Skeletal muscle tissue (tissue), 4 donors: ENCODE results near the gene CHRNA1. TPM values are rescaled to one million over a fixed set of nuclear protein-coding genes. Genes with fewer than 3 reads are reported as not detected.

Source experiments
- H3K27ac ChIP-seq: one replicate; pipeline ENCODE4 v1.7.0; 2013; ENCODE audit warnings: mild to moderate bottlenecking, low read depth, low read length, inconsistent platforms
- H3K27me3 ChIP-seq, 3 donors: one replicate each; pipeline ENCODE4 v1.7.0; 2013; ENCODE audit warnings: low read length in 3 of 3; ENCODE audit not compliant: control insufficient read depth in 3 of 3, insufficient read depth in 3 of 3
- H3K36me3 ChIP-seq, 3 donors: one replicate each; pipeline ENCODE4 v1.7.0; 2013; ENCODE audit warnings: low read length in 3 of 3; ENCODE audit not compliant: control insufficient read depth in 3 of 3, insufficient read depth in 3 of 3
- H3K4me1 ChIP-seq, 3 donors: one replicate each; pipeline ENCODE4 v1.7.0; 2013; ENCODE audit warnings: low read length in 3 of 3, mild to moderate bottlenecking in 3 of 3; ENCODE audit not compliant: control insufficient read depth in 3 of 3, insufficient read depth in 3 of 3
- H3K4me3 ChIP-seq, 3 donors: one replicate each; pipeline ENCODE4 v1.7.0; 2013; ENCODE audit warnings: low read length in 3 of 3
- H3K9ac ChIP-seq, 3 donors: one replicate each; pipeline ENCODE4 v1.7.0; 2013; ENCODE audit warnings: low read length in 3 of 3, mild to moderate bottlenecking in 3 of 3, moderate library complexity in 2 of 3, low read depth in 1 of 3
- H3K9me3 ChIP-seq, 3 donors: one replicate each; pipeline ENCODE4 v1.7.0; 2013; ENCODE audit warnings: low read length in 3 of 3; ENCODE audit not compliant: control insufficient read depth in 3 of 3
- total RNA-seq: library from RNA; depleted of rRNA; stranded (reverse); fragments of >200 nt; gene quantifications from one replicate; pipeline ENCODE4 v1.2.3, GENCODE V29; 2014
- donor health status: Osteomylitis.

The CHRNA1 gene
- total RNA-seq, 1 donor from 2014 or later: 48.0 TPM

DNA sequence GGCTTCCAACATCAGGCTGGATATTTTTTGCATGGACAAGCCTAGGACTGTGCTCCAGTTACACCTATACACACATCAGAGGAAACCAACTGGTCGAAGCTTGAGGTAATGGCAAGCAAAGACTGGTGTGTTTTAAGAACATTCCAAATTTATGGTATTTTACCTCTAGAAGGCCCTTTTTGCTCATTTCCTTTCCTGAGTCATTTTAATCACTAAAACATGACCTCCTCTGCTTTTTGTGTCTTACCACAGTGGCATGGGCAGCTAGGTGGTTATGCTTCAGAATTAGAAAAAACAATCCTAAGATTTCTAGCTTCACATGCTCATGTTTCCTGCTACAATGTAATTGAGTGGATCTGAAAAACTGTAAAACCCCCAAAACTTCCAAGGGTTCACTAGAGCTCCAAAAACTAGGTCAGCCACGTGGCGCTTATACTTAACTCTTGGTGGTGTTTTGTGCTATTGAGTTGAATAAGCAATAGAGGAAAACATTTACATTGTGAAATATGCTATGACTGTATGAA lies 30.6 kb upstream of the CHRNA1 start:
- no peaks in the 10 kb centered on the region for H3K27me3 ChIP-seq
- no peak overlapping the region for H3K9ac ChIP-seq
- no peaks in the 10 kb centered on the region for H3K36me3 ChIP-seq
- H3K9me3 ChIP-seq: no peaks in the 10 kb centered on the region
- no peak overlapping the region for H3K27ac ChIP-seq
- no peak overlapping the region for H3K4me3 ChIP-seq
- no peaks in the 10 kb centered on the region for H3K4me1 ChIP-seq

DNA sequence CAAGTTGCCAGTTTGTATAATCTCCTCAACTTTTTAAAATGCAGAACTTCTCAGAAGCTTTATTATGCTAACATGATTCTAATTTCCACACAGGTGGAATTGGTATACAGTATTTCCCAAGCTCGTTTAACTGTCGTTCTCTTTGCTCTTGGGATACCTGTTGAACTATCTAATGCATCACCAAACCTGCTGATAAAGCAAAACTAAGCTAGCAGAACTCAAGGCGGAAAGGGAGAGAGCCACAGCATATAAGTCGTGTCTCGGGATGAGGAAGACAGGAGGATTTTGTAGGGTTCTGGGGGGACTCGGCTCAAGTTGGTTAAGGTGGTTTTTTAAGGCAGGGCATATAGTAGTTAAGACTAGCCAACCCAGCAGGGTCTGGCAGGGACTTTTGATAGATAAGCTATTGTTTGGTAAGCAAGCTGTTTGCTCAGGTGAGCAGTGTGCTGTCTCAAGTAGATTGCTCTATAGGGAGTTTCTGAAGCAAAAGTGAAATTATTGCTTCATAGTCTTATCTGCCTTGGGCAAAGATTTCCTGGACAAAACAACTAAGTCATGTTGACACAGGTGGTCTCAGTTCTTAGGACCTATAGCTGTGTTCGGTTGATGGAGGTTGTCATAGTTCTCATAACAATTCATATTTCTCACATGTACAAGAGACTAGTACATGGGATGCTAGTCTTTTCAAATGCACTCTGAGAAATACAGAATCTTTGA lies 28.2 kb upstream of the CHRNA1 start:
- Histone ChIP-seq H3K9me3 (no peaks in the 10 kb centered on the region), H3K27ac (no peak overlapping the region), H3K4me3 (no peak overlapping the region), H3K27me3 (no peaks in the 10 kb centered on the region), H3K9ac (no peak overlapping the region), H3K4me1 (no peaks in the 10 kb centered on the region), H3K36me3 (no peaks in the 10 kb centered on the region)

DNA sequence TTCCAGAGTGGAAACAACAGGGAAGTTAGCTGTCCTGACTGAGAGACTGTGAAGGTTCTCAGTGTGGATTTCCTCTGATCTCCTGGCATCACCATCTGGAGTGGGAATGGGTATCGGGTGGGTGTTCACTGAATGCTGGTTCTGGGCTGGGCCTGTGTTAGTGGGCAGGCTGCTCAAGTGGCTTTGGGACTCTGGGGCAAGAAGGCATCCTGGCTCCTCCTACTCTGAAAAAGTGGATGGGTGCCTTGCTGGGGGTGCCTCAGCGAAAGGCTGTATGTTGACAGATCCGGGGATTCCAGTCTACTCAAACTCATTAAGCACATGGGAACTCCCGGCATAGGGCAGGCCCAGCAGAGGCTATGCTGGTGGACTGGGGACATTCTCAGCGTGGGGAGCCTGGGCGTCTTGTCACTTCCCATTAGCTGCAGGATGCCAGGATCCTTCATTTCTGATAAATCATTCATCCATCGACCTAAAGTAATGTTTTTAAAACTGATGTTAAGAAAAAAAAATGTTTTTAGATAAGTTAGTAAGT lies 27.5 kb upstream of the CHRNA1 start:
- H3K9me3 ChIP-seq: no peaks in the 10 kb centered on the region
- H3K27ac ChIP-seq: no peak overlapping the region
- H3K9ac ChIP-seq: no peak overlapping the region
- H3K36me3 ChIP-seq: no peaks in the 10 kb centered on the region
- H3K27me3 ChIP-seq: no peaks in the 10 kb centered on the region
- no peak overlapping the region for H3K4me3 ChIP-seq
- no peaks in the 10 kb centered on the region for H3K4me1 ChIP-seq

DNA sequence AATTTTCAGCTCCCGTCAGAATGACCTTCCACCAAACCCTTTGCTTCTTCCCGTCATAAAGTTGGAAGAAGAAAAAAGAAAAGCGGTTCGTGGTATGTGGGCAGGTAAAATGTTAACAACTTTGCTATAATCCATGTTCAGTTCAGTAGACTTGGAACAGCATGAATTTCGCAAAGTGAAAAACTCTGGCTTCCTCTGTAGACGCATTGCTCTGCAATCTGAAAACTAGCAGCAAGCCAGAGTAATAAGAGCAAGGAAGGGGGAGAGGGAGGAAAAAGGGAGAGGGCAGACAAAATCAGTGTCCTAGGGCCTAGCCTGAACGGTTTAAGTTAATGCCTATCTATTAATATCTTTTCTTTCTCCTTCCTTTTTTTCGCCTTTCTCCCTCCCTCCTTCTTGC lies 26.7 kb upstream of the CHRNA1 start:
- Histone ChIP-seq H3K36me3 (no peaks in the 10 kb centered on the region), H3K9ac (no peak overlapping the region), H3K27me3 (no peaks in the 10 kb centered on the region), H3K9me3 (no peaks in the 10 kb centered on the region), H3K4me3 (no peak overlapping the region), H3K27ac (no peak overlapping the region), H3K4me1 (no peaks in the 10 kb centered on the region)

DNA sequence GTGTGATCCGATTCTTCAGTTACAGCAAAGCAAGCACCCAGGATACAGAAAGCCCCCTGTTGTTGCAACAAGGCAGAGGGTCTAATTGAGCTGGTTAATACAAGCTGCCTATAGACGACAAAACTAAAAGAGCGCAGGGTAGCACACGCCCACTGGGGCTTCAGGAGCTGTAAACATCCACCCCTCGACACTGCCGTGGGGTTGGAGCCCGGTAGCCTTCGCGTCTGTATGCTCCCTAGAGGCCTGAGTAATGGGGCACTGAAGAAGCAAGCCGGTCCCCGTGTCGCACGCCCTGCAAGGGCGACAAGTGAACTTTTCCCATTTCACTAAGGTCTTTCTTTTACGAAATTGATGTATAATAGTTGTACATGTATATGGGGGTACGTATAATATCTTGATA lies 24.7 kb upstream of the CHRNA1 start:
- Histone ChIP-seq H3K4me3 (no peak overlapping the region), H3K4me1 (no peaks in the 10 kb centered on the region), H3K9me3 (no peaks in the 10 kb centered on the region), H3K36me3 (no peaks in the 10 kb centered on the region), H3K27ac (no peak overlapping the region), H3K27me3 (no peaks in the 10 kb centered on the region), H3K9ac (no peak overlapping the region)

DNA sequence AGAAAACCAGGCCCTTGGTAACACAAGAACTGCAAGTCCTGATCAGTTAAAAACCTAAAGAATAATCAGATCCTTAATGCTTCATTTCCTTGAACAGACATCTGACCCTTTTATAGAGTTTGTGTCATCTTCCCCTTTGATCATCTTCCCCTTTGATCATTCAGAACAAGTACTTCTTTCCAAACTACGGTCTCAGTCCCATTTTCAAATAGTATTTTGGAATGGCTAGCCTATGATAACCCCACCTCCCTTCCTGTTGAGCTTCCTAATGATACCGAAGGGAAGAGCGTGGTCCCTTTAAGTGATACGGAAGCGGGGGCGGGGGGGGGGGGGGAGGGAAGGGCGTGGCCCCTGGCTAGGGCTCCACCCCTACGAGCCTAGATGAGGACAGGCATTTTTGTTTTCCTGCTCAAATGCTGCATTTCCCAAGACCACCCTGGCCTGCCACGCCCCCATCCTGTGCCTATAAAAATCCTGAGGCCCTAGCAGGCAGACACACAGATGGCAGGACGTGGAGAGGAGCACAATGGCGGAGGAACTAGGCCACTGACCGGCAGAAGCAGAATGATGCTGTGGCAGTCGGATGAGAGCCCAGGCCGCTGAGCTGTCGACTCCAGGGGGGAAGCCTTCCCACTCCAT lies 24.1 kb upstream of the CHRNA1 start:
- Histone ChIP-seq H3K9me3 (no peaks in the 10 kb centered on the region), H3K27me3 (no peaks in the 10 kb centered on the region), H3K9ac (no peak overlapping the region), H3K27ac (no peak overlapping the region), H3K36me3 (no peaks in the 10 kb centered on the region), H3K4me1 (no peaks in the 10 kb centered on the region), H3K4me3 (no peak overlapping the region)

DNA sequence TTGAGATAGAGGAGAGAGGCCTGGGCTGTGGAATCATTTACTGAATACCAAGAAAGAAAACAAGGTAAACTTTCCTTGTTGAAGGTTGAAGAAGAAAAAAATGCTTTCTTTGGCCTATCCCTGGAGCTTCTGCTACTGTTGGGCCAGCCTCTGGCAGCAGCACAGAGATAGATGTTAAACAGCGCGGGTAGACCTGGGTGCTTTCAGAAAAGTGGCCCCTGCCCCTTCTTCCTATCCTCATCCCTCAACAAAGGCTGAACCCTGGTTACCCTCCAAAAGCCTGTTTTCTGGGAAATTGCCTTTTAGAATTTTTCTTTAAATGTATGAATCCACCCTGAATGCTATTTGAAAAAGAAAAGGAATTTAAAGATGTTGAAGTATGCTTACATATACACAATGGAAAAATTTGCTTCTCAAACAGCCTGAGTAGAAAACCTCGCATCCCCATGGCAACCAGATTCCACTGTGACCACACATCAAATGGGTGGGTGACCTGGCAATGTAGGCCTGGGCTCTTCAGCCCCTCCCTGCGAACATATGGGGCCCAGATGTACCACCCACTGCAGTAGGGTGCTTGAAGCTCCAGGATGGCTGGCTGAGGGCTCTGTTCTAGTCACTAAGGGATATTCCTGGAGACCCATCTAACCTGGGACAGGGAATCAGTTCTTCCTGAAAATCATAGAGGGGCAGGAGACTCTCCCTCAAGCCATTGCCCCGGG lies 23.4 kb upstream of the CHRNA1 start:
- Histone ChIP-seq H3K27me3 (no peaks in the 10 kb centered on the region), H3K36me3 (no peaks in the 10 kb centered on the region), H3K27ac (no peak overlapping the region), H3K4me3 (no peak overlapping the region), H3K9me3 (no peaks in the 10 kb centered on the region), H3K9ac (no peak overlapping the region), H3K4me1 (no peaks in the 10 kb centered on the region)

DNA sequence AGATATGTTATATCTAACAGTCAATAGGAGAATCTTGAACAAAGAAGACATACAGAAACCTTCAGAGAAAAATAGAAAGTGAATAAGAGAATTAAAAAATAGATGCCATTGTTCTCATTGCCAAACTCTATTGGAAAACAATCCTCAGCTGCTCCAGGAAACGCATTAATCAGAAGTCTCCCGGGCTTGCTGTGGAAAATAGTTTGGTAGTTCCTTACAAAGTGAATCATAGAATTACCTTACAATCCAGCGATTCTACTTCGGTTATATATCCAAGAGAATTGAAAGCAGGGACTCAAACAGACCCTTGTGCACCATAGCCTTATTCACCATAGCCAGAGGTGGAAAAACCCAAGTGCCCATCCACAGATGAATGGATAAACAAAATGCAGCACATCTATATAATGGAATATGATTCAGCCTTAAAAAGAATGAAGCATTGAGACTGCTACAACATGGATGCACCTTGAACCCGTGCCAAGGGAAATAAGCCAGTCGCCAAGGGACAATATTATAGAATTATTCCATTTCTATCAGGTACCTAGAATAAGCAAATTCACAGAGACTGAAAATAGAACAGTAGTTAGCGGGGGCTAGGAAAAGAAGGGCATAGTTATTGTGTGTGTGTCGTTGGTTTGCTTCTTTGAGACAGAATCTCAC lies 21.9 kb upstream of the CHRNA1 start:
- Histone ChIP-seq H3K27ac (no peak overlapping the region), H3K4me1 (no peaks in the 10 kb centered on the region), H3K27me3 (peaks cover 0 to under 1% (median 0%) of the 10 kb centered on the region in 3 donors), H3K9ac (no peak overlapping the region), H3K4me3 (no peak overlapping the region), H3K9me3 (no peaks in the 10 kb centered on the region), H3K36me3 (no peaks in the 10 kb centered on the region)

DNA sequence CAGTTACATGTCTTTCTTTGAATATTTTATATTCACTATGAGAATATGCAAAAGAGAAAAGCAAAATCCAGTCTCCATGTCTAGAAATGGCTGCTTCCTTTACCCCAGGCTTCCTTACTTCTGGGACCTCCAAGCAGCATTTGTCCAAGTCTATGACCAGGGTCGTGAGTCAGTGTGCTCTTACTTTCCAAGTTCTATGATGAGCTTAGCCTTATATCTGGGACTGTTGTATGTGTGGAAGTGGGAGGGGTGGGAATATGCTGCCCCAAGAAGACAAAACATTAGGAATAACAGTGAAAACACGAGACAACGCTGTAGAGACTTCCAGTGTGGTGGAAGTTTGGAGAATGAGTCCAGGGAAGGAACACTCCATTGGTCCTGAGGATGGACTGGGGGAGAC lies 21.2 kb upstream of the CHRNA1 start:
- H3K4me3 ChIP-seq: no peak overlapping the region
- no peaks in the 10 kb centered on the region for H3K36me3 ChIP-seq
- H3K27me3 ChIP-seq: peaks cover 0 to 3% (median 0%) of the 10 kb centered on the region in 3 donors
- no peak overlapping the region for H3K27ac ChIP-seq
- no peaks in the 10 kb centered on the region for H3K4me1 ChIP-seq
- H3K9ac ChIP-seq: no peak overlapping the region
- no peaks in the 10 kb centered on the region for H3K9me3 ChIP-seq
